SK-N-SH treated with all-trans-retinoic acid at 6 μM for 48 hours (cell line): ENCODE results near the gene KIF4A.
"Not testable (repeated sequence)": the region's sequence is repeated elsewhere in the genome, so short reads cannot be mapped to it uniquely, and the experiment has no call there.

Source experiments
- ATAC-seq: fragments of 200-7000 bp; cut with Tn5 transposase; 3 replicates; pipeline ENCODE4 v1.9.1; 2020; ENCODE audit warnings: mild to moderate bottlenecking, moderate library complexity
- BACH2 ChIP-seq: fragments of 250-450 bp; sonication (Bioruptor Pico); IDR thresholded peaks from 2 replicates; pipeline ENCODE4 v1.9.0; 2021; ENCODE audit warnings: mild to moderate bottlenecking, borderline replicate concordance
- CSDC2 ChIP-seq: fragments of 250-450 bp; sonication (Bioruptor Pico); IDR thresholded peaks from 2 replicates; pipeline ENCODE4 v1.5.0; 2020; ENCODE audit warnings: mild to moderate bottlenecking, moderate library complexity
- ESRRG ChIP-seq: fragments of 250-450 bp; sonication (Bioruptor Pico); IDR thresholded peaks from 2 replicates; pipeline ENCODE4 v1.6.1; 2021; ENCODE audit warnings: mild to moderate bottlenecking
- GLIS3 ChIP-seq: fragments of 250-450 bp; sonication (Bioruptor Pico); IDR thresholded peaks from 2 replicates; pipeline ENCODE4 v1.5.0; 2020; ENCODE audit warnings: mild to moderate bottlenecking, moderate library complexity
- ISL1 ChIP-seq: fragments of 250-450 bp; sonication (Bioruptor Pico); IDR thresholded peaks from 2 replicates; pipeline ENCODE4 v2.1.2; 2022; ENCODE audit warnings: mild to moderate bottlenecking, moderate library complexity
- OSR1 ChIP-seq: fragments of 250-450 bp; sonication (Bioruptor Pico); IDR thresholded peaks from 2 replicates; pipeline ENCODE4 v1.8.0; 2022; ENCODE audit warnings: moderate library complexity, mild to moderate bottlenecking, inconsistent platforms
- PPARA ChIP-seq: fragments of 250-450 bp; sonication (Bioruptor Pico); IDR thresholded peaks from 2 replicates; pipeline ENCODE4 v1.5.0; 2020; ENCODE audit warnings: mild to moderate bottlenecking, borderline replicate concordance
- RARB ChIP-seq: fragments of 250-450 bp; sonication (Bioruptor Pico); IDR thresholded peaks from 2 replicates; pipeline ENCODE4 v1.8.0; 2021; ENCODE audit warnings: mild to moderate bottlenecking, moderate library complexity
- SNAI2 ChIP-seq: fragments of 250-450 bp; sonication (Bioruptor Pico); IDR thresholded peaks from 2 replicates; pipeline ENCODE4 v1.5.0; 2020; ENCODE audit warnings: mild to moderate bottlenecking, moderate library complexity
- TCF4 ChIP-seq: fragments of 250-450 bp; sonication (Bioruptor Pico); IDR thresholded peaks from 2 replicates; pipeline ENCODE4 v1.8.0; 2021; ENCODE audit warnings: mild to moderate bottlenecking, moderate library complexity, borderline replicate concordance
- TSHZ2 ChIP-seq: fragments of 250-450 bp; sonication (Bioruptor Pico); IDR thresholded peaks from 2 replicates; pipeline ENCODE4 v1.5.0; 2020; ENCODE audit warnings: mild to moderate bottlenecking, moderate library complexity
- ZC3H10 ChIP-seq: fragments of 250-450 bp; sonication (Bioruptor Pico); IDR thresholded peaks from 2 replicates; pipeline ENCODE4 v1.5.1; 2021; ENCODE audit warnings: mild to moderate bottlenecking, moderate library complexity
- ZFP3 ChIP-seq: fragments of 250-450 bp; sonication (Bioruptor Pico); IDR thresholded peaks from 2 replicates; pipeline ENCODE4 v1.5.0; 2020; ENCODE audit warnings: mild to moderate bottlenecking, moderate library complexity
- ZNF565 ChIP-seq: fragments of 450-650 bp; formaldehyde crosslinking; conservative IDR thresholded peaks from 2 replicates; pipeline ENCODE4 v1.5.0; 2020; ENCODE audit warnings: low read depth, mild to moderate bottlenecking, moderate library complexity
- ZNF70 ChIP-seq: fragments of 450-650 bp; formaldehyde crosslinking; IDR thresholded peaks from 2 replicates; pipeline ENCODE4 v1.5.0; 2020; ENCODE audit warnings: mild to moderate bottlenecking, moderate library complexity
- ZNF8 ChIP-seq: fragments of 450-650 bp; formaldehyde crosslinking; IDR thresholded peaks from 2 replicates; pipeline ENCODE4 v1.5.0; 2020; ENCODE audit warnings: mild to moderate bottlenecking, moderate library complexity
- TF ChIP-seq, protein P1 (sequence below): fragments of 250-450 bp; sonication (Bioruptor Pico); IDR thresholded peaks from 2 replicates; pipeline ENCODE4 v1.8.0; 2020; ENCODE audit warnings: mild to moderate bottlenecking, moderate library complexity, borderline replicate concordance
- TF ChIP-seq, protein P2 (sequence below): fragments of 250-450 bp; sonication (Bioruptor Pico); IDR thresholded peaks from 2 replicates; pipeline ENCODE4 v1.5.1; 2021; ENCODE audit warnings: mild to moderate bottlenecking, moderate library complexity
- TF ChIP-seq, protein P3 (sequence below): fragments of 250-450 bp; sonication (Bioruptor Pico); IDR thresholded peaks from 2 replicates; pipeline ENCODE4 v1.8.0; 2021; ENCODE audit warnings: low read depth, mild to moderate bottlenecking, moderate library complexity, borderline replicate concordance
- TF ChIP-seq, protein P4 (sequence below): fragments of 250-450 bp; sonication (Bioruptor Pico); IDR thresholded peaks from 2 replicates; pipeline ENCODE4 v1.5.1; 2020; ENCODE audit warnings: low read depth, mild to moderate bottlenecking, moderate library complexity

Gene KIF4A

DNA sequence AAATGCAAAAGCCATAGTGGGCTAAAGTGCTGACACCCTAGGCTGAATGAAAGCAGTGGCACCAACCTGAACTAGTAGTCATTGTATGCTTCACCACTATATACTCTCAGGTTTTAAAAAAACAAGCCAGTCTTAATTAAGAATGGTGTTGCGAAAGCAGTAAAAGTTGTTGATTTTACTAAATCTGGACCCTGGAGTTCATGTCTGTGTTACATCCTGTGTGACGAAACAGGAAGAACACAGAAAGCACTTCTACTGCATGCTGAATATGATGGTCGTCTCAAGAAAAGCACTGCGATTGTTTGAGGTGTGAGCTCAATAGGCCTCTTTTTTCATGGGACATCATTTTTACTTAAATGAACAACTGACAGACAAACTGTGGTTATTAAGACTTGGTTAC, 109.0 kb downstream of the KIF4A start:
- TF ChIP-seq TCF4 (CRISPR knock-in tag) = no peak
- TF ChIP-seq TSHZ2 (CRISPR knock-in tag) = no peak
- no peak for TF ChIP-seq ZNF565 (CRISPR knock-in tag)
- no peak for TF ChIP-seq ZNF70 (CRISPR knock-in tag)
- no peak for TF ChIP-seq ZNF8 (CRISPR knock-in tag)
- no peak for TF ChIP-seq ZC3H10
- TF ChIP-seq PPARA (CRISPR knock-in tag) = no peak
- TF ChIP-seq OSR1 (CRISPR knock-in tag) = no peak
- no peak for TF ChIP-seq ISL1 (CRISPR knock-in tag)
- TF ChIP-seq, protein P1, sequence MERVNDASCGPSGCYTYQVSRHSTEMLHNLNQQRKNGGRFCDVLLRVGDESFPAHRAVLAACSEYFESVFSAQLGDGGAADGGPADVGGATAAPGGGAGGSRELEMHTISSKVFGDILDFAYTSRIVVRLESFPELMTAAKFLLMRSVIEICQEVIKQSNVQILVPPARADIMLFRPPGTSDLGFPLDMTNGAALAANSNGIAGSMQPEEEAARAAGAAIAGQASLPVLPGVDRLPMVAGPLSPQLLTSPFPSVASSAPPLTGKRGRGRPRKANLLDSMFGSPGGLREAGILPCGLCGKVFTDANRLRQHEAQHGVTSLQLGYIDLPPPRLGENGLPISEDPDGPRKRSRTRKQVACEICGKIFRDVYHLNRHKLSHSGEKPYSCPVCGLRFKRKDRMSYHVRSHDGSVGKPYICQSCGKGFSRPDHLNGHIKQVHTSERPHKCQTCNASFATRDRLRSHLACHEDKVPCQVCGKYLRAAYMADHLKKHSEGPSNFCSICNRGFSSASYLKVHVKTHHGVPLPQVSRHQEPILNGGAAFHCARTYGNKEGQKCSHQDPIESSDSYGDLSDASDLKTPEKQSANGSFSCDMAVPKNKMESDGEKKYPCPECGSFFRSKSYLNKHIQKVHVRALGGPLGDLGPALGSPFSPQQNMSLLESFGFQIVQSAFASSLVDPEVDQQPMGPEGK (CRISPR knock-in tag) = no peak
- TF ChIP-seq ZFP3 (CRISPR knock-in tag) = no peak
- TF ChIP-seq SNAI2 (CRISPR knock-in tag) = no peak
- TF ChIP-seq ESRRG = no peak
- TF ChIP-seq, protein P2, sequence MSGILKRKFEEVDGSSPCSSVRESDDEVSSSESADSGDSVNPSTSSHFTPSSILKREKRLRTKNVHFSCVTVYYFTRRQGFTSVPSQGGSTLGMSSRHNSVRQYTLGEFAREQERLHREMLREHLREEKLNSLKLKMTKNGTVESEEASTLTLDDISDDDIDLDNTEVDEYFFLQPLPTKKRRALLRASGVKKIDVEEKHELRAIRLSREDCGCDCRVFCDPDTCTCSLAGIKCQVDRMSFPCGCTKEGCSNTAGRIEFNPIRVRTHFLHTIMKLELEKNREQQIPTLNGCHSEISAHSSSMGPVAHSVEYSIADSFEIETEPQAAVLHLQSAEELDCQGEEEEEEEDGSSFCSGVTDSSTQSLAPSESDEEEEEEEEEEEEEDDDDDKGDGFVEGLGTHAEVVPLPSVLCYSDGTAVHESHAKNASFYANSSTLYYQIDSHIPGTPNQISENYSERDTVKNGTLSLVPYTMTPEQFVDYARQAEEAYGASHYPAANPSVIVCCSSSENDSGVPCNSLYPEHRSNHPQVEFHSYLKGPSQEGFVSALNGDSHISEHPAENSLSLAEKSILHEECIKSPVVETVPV = no peak
- TF ChIP-seq RARB (CRISPR knock-in tag) = no peak
- TF ChIP-seq GLIS3 (CRISPR knock-in tag) = no peak
- TF ChIP-seq BACH2 (CRISPR knock-in tag) = no peak
- TF ChIP-seq, protein P3, sequence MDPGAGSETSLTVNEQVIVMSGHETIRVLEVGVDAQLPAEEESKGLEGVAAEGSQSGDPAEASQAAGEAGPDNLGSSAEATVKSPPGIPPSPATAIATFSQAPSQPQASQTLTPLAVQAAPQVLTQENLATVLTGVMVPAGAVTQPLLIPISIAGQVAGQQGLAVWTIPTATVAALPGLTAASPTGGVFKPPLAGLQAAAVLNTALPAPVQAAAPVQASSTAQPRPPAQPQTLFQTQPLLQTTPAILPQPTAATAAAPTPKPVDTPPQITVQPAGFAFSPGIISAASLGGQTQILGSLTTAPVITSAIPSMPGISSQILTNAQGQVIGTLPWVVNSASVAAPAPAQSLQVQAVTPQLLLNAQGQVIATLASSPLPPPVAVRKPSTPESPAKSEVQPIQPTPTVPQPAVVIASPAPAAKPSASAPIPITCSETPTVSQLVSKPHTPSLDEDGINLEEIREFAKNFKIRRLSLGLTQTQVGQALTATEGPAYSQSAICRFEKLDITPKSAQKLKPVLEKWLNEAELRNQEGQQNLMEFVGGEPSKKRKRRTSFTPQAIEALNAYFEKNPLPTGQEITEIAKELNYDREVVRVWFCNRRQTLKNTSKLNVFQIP (CRISPR knock-in tag) = no peak
- TF ChIP-seq, protein P4, sequence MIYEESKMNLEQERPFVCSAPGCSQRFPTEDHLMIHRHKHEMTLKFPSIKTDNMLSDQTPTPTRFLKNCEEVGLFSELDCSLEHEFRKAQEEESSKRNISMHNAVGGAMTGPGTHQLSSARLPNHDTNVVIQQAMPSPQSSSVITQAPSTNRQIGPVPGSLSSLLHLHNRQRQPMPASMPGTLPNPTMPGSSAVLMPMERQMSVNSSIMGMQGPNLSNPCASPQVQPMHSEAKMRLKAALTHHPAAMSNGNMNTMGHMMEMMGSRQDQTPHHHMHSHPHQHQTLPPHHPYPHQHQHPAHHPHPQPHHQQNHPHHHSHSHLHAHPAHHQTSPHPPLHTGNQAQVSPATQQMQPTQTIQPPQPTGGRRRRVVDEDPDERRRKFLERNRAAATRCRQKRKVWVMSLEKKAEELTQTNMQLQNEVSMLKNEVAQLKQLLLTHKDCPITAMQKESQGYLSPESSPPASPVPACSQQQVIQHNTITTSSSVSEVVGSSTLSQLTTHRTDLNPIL (CRISPR knock-in tag) = no peak
- no peak for ATAC-seq

- not testable (repeated sequence) for ATAC-seq
These were observed 110.3 kb downstream of the KIF4A start for GRCh38 chrX:70400181-70400580.

DNA sequence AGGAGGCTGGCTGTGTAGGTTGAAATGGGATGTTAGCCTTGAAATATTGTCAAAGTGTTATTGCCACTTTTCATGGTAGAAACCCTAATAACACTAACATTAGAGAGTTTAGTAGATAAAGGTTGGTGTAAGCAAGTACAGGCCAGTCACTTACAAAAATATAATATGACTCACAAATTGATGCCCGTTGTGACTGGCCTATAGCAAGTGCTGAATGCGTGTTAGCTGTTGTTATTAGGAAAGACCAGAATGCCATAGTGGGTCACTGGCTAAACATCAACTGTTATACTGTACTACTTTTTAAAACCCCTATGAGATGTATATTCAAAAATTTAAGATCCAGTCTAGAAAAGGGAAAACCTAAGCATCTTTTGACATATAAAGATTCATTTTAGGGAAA, 112.8 kb downstream of the KIF4A start:
- TF ChIP-seq, protein P1 (CRISPR knock-in tag) = no peak
- TF ChIP-seq ZFP3 (CRISPR knock-in tag) (no peak), ZC3H10 (no peak), BACH2 (CRISPR knock-in tag) (no peak), TCF4 (CRISPR knock-in tag) (no peak), ZNF565 (CRISPR knock-in tag) (no peak), PPARA (CRISPR knock-in tag) (no peak), CSDC2 (CRISPR knock-in tag) (no peak), SNAI2 (CRISPR knock-in tag) (no peak), RARB (CRISPR knock-in tag) (no peak)
- TF ChIP-seq, protein P4 (CRISPR knock-in tag) = no peak
- TF ChIP-seq, protein P2 = no peak
- TF ChIP-seq, all 23 proteins: peak for 0
- no peak for ATAC-seq
